Fibroblast of lung (primary cell): ENCODE results near the gene SMARCAL1. TPM values are rescaled to one million over a fixed set of nuclear protein-coding genes. Genes with fewer than 3 reads are reported as not detected.

ENCODE experiments used
- DNase-seq, 2 donors: peaks; one replicate each; pipeline versions ENCODE4 v3.0.0 to v3.0.0-alpha.2; 2010; ENCODE audit warnings: low read depth in 2 of 2
- H2AFZ ChIP-seq: 2 replicates; pipeline ENCODE4 v1.5.1; 2012; ENCODE audit warnings: low read length, control low read depth, inconsistent platforms
- H3K27ac ChIP-seq: 2 replicates; pipeline ENCODE4 v1.5.1; 2011; ENCODE audit warnings: low read length, control low read depth; ENCODE audit not compliant: insufficient read depth
- H3K27me3 ChIP-seq: 2 replicates; pipeline ENCODE4 v1.5.1; 2011; ENCODE audit warnings: mild to moderate bottlenecking, low read length; ENCODE audit not compliant: control insufficient read depth, insufficient read depth
- H3K36me3 ChIP-seq: 2 replicates; pipeline ENCODE4 v1.5.1; 2011; ENCODE audit warnings: low read length; ENCODE audit not compliant: control insufficient read depth, insufficient read depth
- H3K4me1 ChIP-seq: 2 replicates; pipeline ENCODE4 v1.5.1; 2011; ENCODE audit warnings: low read length; ENCODE audit not compliant: control insufficient read depth, insufficient read depth; ENCODE audit errors: extremely low read depth
- H3K4me2 ChIP-seq: 2 replicates; pipeline ENCODE4 v1.5.1; 2011; ENCODE audit warnings: low read length, control low read depth; ENCODE audit not compliant: insufficient read depth; ENCODE audit errors: extremely low read depth
- H3K4me3 ChIP-seq, 4 experiments: fragments of 200-600 bp in 1 of 4; sonication (generic) in 1 of 4; replicated peaks in 1 of 4; 2 replicates each; pipeline ENCODE4 v1.5.1; 2011 to 2016; ENCODE audit warnings: low read length in 4 of 4, low read depth in 3 of 4, mild to moderate bottlenecking in 3 of 4, control low read depth in 2 of 4, inconsistent platforms in 1 of 4, mixed read lengths in 1 of 4; ENCODE audit not compliant: insufficient read depth in 1 of 4; ENCODE audit errors: control extremely low read depth in 1 of 4
- H3K79me2 ChIP-seq: 2 replicates; pipeline ENCODE4 v1.5.1; 2012; ENCODE audit warnings: mild to moderate bottlenecking, low read length, inconsistent platforms; ENCODE audit not compliant: control insufficient read depth, insufficient read depth
- H3K9ac ChIP-seq: 2 replicates; pipeline ENCODE4 v1.5.1; 2011; ENCODE audit warnings: mild to moderate bottlenecking, low read length, control low read depth; ENCODE audit not compliant: insufficient read depth
- H3K9me3 ChIP-seq: 2 replicates; pipeline ENCODE4 v1.5.1; 2012; ENCODE audit warnings: low read depth, low read length; ENCODE audit not compliant: control insufficient read depth, insufficient read depth
- H4K20me1 ChIP-seq: 2 replicates; pipeline ENCODE4 v1.5.1; 2011; ENCODE audit warnings: low read length; ENCODE audit not compliant: control insufficient read depth, insufficient read depth; ENCODE audit errors: extremely low read depth
- CTCF ChIP-seq, 2 donors: IDR thresholded peaks in 1 of 2; conservative IDR thresholded peaks in 1 of 2; 1 replicate in 1 of 2; 2 replicates in 1 of 2; pipeline ENCODE4 v1.5.1; 2011 to 2012; ENCODE audit warnings: low read length in 2 of 2, control low read depth in 1 of 2, inconsistent platforms in 1 of 2, low read depth in 1 of 2, mild to moderate bottlenecking in 1 of 2
- EZH2 ChIP-seq: IDR thresholded peaks from 2 replicates; pipeline ENCODE4 v1.5.1; 2012; ENCODE audit warnings: low read length, control low read depth, mild to moderate bottlenecking; ENCODE audit errors: missing control alignments
- polyA plus RNA-seq, 2 donors: library from polyadenylated mRNA; depleted of rRNA in 1 of 2; stranded (reverse) in 1 of 2; unstranded in 1 of 2; fragments of >200 nt; gene quantifications; 2 replicates each; pipeline ENCODE4 v1.2.1, GENCODE V29; 2011 to 2012; ENCODE audit warnings: missing spikeins in 1 of 2
- total RNA-seq: library from RNA; depleted of rRNA; stranded (reverse); fragments of >200 nt; gene quantifications from 2 replicates; pipeline ENCODE4 v1.2.1, GENCODE V29; 2014

SMARCAL1 gene
- total and polyA plus RNA-seq, 2 donors (not counting 1 experiment from before 2014, with no cell fraction given) = 21.5 to 25.1 TPM

DNA sequence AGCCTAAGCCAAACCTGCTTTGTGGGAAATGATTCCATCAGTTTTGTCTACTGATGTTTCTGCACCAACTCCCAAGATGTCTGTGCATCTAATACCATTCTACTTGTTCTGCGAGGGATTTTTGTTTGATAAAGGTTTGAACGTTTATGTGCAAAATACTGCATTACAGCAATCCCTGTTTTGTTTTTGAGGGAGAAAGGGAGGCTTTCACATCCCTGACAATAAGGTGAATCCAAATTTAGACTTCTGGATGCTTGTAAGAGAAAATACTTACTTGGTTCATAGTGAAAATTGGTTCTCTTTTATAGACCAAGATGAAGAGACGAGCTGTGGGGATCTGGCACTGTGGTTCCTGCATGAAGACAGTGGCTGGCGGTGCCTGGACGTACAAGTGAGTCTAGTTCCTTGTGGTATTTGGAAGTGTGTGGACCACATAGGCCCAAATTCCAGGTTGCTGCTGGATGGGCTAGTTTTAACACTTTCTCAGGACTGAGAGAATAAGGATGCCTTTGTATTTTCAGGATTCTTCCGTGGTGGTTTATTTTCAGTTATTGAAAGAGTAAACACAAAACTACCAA lies 87.4 kb downstream of the SMARCAL1 start:
- Histone ChIP-seq H3K36me3 (peaks cover 26% of the 10 kb centered on the region), H4K20me1 (peaks cover 2% of the 10 kb centered on the region), H3K4me1 (peaks cover 8% of the 10 kb centered on the region), H3K4me3 (peak overlapping the region; percentile 80 to 95 (median 92)), H3K9me3 (no peaks in the 10 kb centered on the region), H3K27ac (peak overlapping the region; percentile 82), H2AFZ (no peak overlapping the region), H3K27me3 (no peaks in the 10 kb centered on the region), H3K79me2 (peaks cover 47% of the 10 kb centered on the region), H3K9ac (peak overlapping the region; percentile 90), H3K4me2 (peak overlapping the region; percentile 77)
- TF ChIP-seq EZH2 (no peak), CTCF (conservative IDR thresholded peaks at IDR 0.05 in 1 of 2, IDR thresholded peaks at IDR 0.05 in 1 of 2; ENCODE audit: low read depth in 1 of 2, low read length in 2 of 2) (no peak)
- peak in 1 of 2 donors; percentile 25 for DNase-seq

- no peak overlapping the region for H3K27ac ChIP-seq
- peaks cover 26% of the 10 kb centered on the region for H3K36me3 ChIP-seq
- H3K27me3 ChIP-seq = no peaks in the 10 kb centered on the region
- H3K79me2 ChIP-seq = peaks cover 47% of the 10 kb centered on the region
- H3K4me3 ChIP-seq = peak overlapping the region; percentile 80 to 95 (median 92)
- no peak overlapping the region for H2AFZ ChIP-seq
- peaks cover 8% of the 10 kb centered on the region for H3K4me1 ChIP-seq
- peak overlapping the region; percentile 77 for H3K4me2 ChIP-seq
- no peak overlapping the region for H3K9ac ChIP-seq
- H4K20me1 ChIP-seq = peaks cover 2% of the 10 kb centered on the region
- TF ChIP-seq EZH2 (no peak), CTCF (conservative IDR thresholded peaks at IDR 0.05 in 1 of 2, IDR thresholded peaks at IDR 0.05 in 1 of 2; ENCODE audit: low read depth in 1 of 2, low read length in 2 of 2) (no peak)
- H3K9me3 ChIP-seq = no peaks in the 10 kb centered on the region
- DNase-seq = no peak
Measured at GRCh38 chr2:216500572-216500971, 88.3 kb downstream of the SMARCAL1 start.

- H3K9ac ChIP-seq = no peak overlapping the region
- H3K36me3 ChIP-seq = peaks cover 26% of the 10 kb centered on the region
- H3K9me3 ChIP-seq = no peaks in the 10 kb centered on the region
- H3K4me3 ChIP-seq = no peak overlapping the region
- peaks cover 2% of the 10 kb centered on the region for H4K20me1 ChIP-seq
- H3K4me1 ChIP-seq = peaks cover 4% of the 10 kb centered on the region
- no peak overlapping the region for H3K4me2 ChIP-seq
- H3K27me3 ChIP-seq = no peaks in the 10 kb centered on the region
- peaks cover 47% of the 10 kb centered on the region for H3K79me2 ChIP-seq
- no peak overlapping the region for H2AFZ ChIP-seq
- no peak for TF ChIP-seq CTCF (conservative IDR thresholded peaks at IDR 0.05 in 1 of 2, IDR thresholded peaks at IDR 0.05 in 1 of 2; ENCODE audit: low read depth in 1 of 2, low read length in 2 of 2)
- TF ChIP-seq EZH2 = no peak
- DNase-seq = no peak
- H3K27ac ChIP-seq = no peak overlapping the region
Measured at GRCh38 chr2:216501854-216502253, 89.6 kb downstream of the SMARCAL1 start.
